Measurements from ENCODE around the gene GABRB3. TPM values are rescaled to one million over a fixed set of nuclear protein-coding genes. Genes with fewer than 3 reads are reported as not detected.

Gene GABRB3
- polyA plus RNA-seq, 2 of the 4 experiments (the other 2 are of a cell fraction), result 81.9 to 129 TPM

DNA sequence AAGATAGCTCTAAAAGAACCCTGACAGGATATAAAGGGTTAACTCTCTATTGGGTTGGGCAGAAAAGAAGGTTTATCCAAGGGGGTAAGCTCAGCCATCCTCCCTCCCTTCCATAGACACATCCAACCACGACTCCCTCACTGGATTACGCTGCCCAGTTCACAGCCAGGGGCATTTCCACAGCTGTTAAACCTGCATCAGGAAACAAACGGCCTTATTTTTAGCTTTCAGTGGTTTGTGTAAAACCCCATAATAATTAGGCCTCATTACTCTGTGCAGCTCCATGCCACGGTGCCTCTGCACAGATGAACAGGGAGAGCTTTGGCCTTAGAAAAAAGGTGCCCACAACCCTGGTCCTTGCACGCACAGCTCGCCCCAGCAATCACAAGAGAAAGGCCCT is 110.6 kb downstream of the GABRB3 start:
- no peak for TF ChIP-seq CHD4 (IDR thresholded peaks at IDR 0.05; ENCODE audit: borderline replicate concordance)
- no peak for TF ChIP-seq EP300 (IDR thresholded peaks at IDR 0.05)
- TF ChIP-seq, protein P1, sequence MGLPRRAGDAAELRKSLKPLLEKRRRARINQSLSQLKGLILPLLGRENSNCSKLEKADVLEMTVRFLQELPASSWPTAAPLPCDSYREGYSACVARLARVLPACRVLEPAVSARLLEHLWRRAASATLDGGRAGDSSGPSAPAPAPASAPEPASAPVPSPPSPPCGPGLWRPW (IDR thresholded peaks at IDR 0.05), result no peak
- no peak for TF ChIP-seq NR3C1 (IDR thresholded peaks at IDR 0.05)
- no peak for TF ChIP-seq EHMT2 (IDR thresholded peaks at IDR 0.05; ENCODE audit: low read depth)
- no peak for TF ChIP-seq ZNF302 (CRISPR knock-in tag; IDR thresholded peaks at IDR 0.05)
- TF ChIP-seq ZSCAN20 (CRISPR knock-in tag; IDR thresholded peaks at IDR 0.05), result no peak
- no peak for TF ChIP-seq JUNB (IDR thresholded peaks at IDR 0.05)
- no peak for TF ChIP-seq ZC3H11A (IDR thresholded peaks at IDR 0.05)
- no peak for TF ChIP-seq BHLHE40 (IDR thresholded peaks at IDR 0.05; ENCODE audit: low read depth, low read length)
- DNase-seq (ENCODE audit: low read depth in 1 of 2, low spot score in 1 of 2) (no peak), FAIRE-seq (no peak), ATAC-seq (peak; percentile 27 to 53; a peak in 3 of 6 replicates)
- Histone ChIP-seq H3K4me2 (peak overlapping the region; percentile 43; the same call in 2 of the 3 replicates), H3K27ac (peak overlapping the region; percentile 3 to 57; a peak in 4 of 6 replicates), H3K4me1 (peaks cover 33% of the 10 kb centered on the region), H3K9me3 (no peaks in the 10 kb centered on the region), H3K4me3 (no peak overlapping the region)
- ChIA-PET CTCF (interaction anchor here (1.3 to 1.6 kb wide), 2 partner anchors 12 to 203 kb away, joined by 3 to 4 read pairs; no protein-coding TSS in a partner anchor), POLR2A (interaction anchor here (1.2 to 1.3 kb wide), 2 partner anchors 15 to 33 kb away, joined by 3 to 7 read pairs; no protein-coding TSS in a partner anchor)
- 43% methylated on average over 6 of the region's 6 CpGs for WGBS (ENCODE audit: missing lambda C conversion rate)

DNA sequence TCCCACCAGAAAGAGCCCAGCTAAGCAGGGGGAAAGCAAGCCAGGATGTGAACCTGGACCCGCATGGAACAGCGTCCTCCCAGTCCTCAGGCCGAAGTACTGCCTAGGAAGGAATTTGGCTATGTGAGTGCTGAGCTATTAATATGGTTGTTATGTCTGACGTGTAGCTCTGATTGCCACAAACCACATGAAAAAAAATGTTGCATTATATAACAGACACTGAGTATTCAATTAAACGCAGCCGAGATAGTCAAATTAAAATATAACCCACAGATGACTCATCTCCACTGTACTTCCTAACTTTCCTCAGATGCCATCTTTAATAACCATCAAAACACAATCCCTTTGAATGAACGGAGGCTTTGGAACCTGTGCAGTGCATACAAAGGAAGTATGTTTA is 111.1 kb downstream of the GABRB3 start:
- Histone ChIP-seq H3K27ac (peak overlapping the region in 1 of 2 experiments; percentile 30; a peak in 2 of 6 replicates), H3K4me3 (no peak overlapping the region), H3K4me2 (peak overlapping the region; percentile 43; the same call in 2 of the 3 replicates), H3K4me1 (peaks cover 27% of the 10 kb centered on the region), H3K9me3 (no peaks in the 10 kb centered on the region)
- POLR2A ChIA-PET, result interaction anchor here (1.2 to 1.3 kb wide), 2 partner anchors 16 to 33 kb away, joined by 3 to 7 read pairs; no protein-coding TSS in a partner anchor
- TF ChIP-seq KDM5A (IDR thresholded peaks at IDR 0.05) (no peak), FOSL2 (IDR thresholded peaks at IDR 0.05) (0 out of 2 replicates have a peak, but pooled peaks have one; percentile 11), FOSL2 (CRISPR knock-in tag; IDR thresholded peaks at IDR 0.05) (peak; percentile 58), JUNB (IDR thresholded peaks at IDR 0.05) (no peak), ESRRA (IDR thresholded peaks at IDR 0.05; ENCODE audit: borderline replicate concordance, low read length) (no peak)
- TF ChIP-seq, protein P2, sequence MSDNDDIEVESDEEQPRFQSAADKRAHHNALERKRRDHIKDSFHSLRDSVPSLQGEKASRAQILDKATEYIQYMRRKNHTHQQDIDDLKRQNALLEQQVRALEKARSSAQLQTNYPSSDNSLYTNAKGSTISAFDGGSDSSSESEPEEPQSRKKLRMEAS (IDR thresholded peaks at IDR 0.05), result no peak
- no peak for DNase-seq (ENCODE audit: low read depth in 1 of 2, low spot score in 1 of 2)
- ATAC-seq, result peak in 1 of 2 experiments; percentile 49; a peak in 3 of 6 replicates
- CTCF ChIA-PET, result interaction anchor here (1.3 to 1.6 kb wide), 2 partner anchors 11 to 203 kb away, joined by 3 to 4 read pairs; no protein-coding TSS in a partner anchor
- no peak for FAIRE-seq
- 39% methylated on average over 7 of the region's 7 CpGs for WGBS (ENCODE audit: missing lambda C conversion rate)

DNA sequence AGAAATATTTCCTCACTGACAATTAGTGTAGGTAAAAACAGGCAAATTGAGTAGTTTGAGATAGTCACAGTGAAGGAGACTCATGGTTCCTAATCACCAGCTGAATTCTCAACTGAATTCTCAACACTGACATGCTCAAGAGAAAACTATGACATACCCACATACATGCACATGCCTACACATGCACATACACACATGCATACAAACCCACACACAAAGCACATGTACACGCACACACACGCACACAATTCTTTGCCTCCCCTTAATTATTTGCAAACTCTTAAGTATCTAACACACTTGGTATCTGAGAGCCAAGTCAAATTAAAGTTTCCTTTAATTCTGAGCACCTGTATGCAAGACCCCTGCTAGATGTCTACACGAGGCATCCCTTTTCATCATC is 111.8 kb downstream of the GABRB3 start:
- no peak for FAIRE-seq
- CTCF ChIA-PET, result no interaction called here

DNA sequence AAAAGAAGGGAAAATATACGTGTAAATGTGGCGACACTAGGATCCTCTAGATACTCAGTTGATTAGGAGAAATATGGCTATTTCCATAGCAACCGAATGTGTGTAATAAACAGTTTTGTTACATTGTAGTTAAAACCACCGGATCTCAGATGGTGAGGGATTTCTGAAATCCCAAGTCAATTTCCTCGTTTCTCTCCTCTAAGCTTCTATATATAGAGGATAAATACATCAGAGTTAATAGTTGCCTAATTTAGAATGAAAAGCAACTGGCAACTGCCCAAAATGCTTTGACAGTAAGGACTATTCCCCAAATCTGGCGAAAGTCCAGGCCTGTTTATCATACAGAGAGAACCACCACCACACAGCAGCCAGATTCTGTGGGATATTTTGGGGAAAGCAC is 112.6 kb downstream of the GABRB3 start:
- no peak overlapping the region for H3K4me2 ChIP-seq
- ChIA-PET CTCF (no interaction called here), POLR2A (no interaction called here)
- DNase-seq (ENCODE audit: low read depth in 1 of 2, low spot score in 1 of 2) (no peak), ATAC-seq (no peak), FAIRE-seq (no peak)
- WGBS (ENCODE audit: missing lambda C conversion rate), result 51% methylated on average over 6 of the region's 6 CpGs
- peaks cover 25% of the 10 kb centered on the region for H3K4me1 ChIP-seq
- H3K9me3 ChIP-seq, result no peaks in the 10 kb centered on the region
- no peak overlapping the region for H3K4me3 ChIP-seq
- no peak overlapping the region for H3K27ac ChIP-seq
- TF ChIP-seq, protein P2 (IDR thresholded peaks at IDR 0.05), result no peak
- TF ChIP-seq, protein P3, sequence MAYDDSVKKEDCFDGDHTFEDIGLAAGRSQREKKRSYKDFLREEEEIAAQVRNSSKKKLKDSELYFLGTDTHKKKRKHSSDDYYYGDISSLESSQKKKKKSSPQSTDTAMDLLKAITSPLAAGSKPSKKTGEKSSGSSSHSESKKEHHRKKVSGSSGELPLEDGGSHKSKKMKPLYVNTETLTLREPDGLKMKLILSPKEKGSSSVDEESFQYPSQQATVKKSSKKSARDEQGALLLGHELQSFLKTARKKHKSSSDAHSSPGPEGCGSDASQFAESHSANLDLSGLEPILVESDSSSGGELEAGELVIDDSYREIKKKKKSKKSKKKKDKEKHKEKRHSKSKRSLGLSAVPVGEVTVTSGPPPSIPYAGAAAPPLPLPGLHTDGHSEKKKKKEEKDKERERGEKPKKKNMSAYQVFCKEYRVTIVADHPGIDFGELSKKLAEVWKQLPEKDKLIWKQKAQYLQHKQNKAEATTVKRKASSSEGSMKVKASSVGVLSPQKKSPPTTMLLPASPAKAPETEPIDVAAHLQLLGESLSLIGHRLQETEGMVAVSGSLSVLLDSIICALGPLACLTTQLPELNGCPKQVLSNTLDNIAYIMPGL (CRISPR knock-in tag; IDR thresholded peaks at IDR 0.05; ENCODE audit: borderline replicate concordance), result no peak
- TF ChIP-seq CEBPB (IDR thresholded peaks at IDR 0.05) (no peak), ZC3H11A (IDR thresholded peaks at IDR 0.05) (no peak), ZFP36 (IDR thresholded peaks at IDR 0.05; ENCODE audit: borderline replicate concordance, partially characterized antibody) (no peak), CBX2 (IDR thresholded peaks at IDR 0.05; ENCODE audit: borderline replicate concordance, low read depth) (no peak), JUNB (IDR thresholded peaks at IDR 0.05) (no peak), TP53 (CRISPR knock-in tag; IDR thresholded peaks at IDR 0.05) (no peak), MAZ (IDR thresholded peaks at IDR 0.05; ENCODE audit: borderline replicate concordance, low read depth, low read length) (no peak), KDM5A (IDR thresholded peaks at IDR 0.05) (no peak), POLR2AphosphoS2 (conservative IDR thresholded peaks at IDR 0.05; ENCODE audit: low read length) (no peak), RFX5 (IDR thresholded peaks at IDR 0.05) (no peak), RCOR1 (IDR thresholded peaks at IDR 0.05; ENCODE audit: low read depth, low read length) (no peak)
- TF ChIP-seq, protein P4, sequence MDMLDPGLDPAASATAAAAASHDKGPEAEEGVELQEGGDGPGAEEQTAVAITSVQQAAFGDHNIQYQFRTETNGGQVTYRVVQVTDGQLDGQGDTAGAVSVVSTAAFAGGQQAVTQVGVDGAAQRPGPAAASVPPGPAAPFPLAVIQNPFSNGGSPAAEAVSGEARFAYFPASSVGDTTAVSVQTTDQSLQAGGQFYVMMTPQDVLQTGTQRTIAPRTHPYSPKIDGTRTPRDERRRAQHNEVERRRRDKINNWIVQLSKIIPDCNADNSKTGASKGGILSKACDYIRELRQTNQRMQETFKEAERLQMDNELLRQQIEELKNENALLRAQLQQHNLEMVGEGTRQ (IDR thresholded peaks at IDR 0.05), result no peak

More for the DNA sequence above, 111.8 kb downstream of the GABRB3 start:
- no peak overlapping the region for H3K4me3 ChIP-seq
- peak overlapping the region; percentile 43; the same call in 2 of the 3 replicates for H3K4me2 ChIP-seq
- POLR2A ChIA-PET, result interaction anchor here (1.2 kb wide), 1 partner anchor 32 kb away, joined by 7 read pairs; no protein-coding TSS in a partner anchor
- H3K9me3 ChIP-seq, result no peaks in the 10 kb centered on the region
- H3K27ac ChIP-seq, result peak overlapping the region in 1 of 2 experiments; percentile 30; a peak in 1 of 6 replicates
- ATAC-seq (no peak), DNase-seq (ENCODE audit: low read depth in 1 of 2, low spot score in 1 of 2) (no peak)
- TF ChIP-seq, protein P2 (IDR thresholded peaks at IDR 0.05), result no peak
- WGBS (ENCODE audit: missing lambda C conversion rate), result 75% methylated on average over 3 of the region's 3 CpGs
- H3K4me1 ChIP-seq, result peaks cover 25% of the 10 kb centered on the region
